GM23338 (cell line): ENCODE data around the gene DIP2B. TPM values are rescaled to one million over a fixed set of nuclear protein-coding genes. Genes with fewer than 3 reads are reported as not detected.

ENCODE experiments used
- ATAC-seq: fragments of 200-7000 bp; cut with Tn5 transposase; 3 replicates; pipeline ENCODE4 v1.9.1; 2020
- DNase-seq: peaks from one replicate; pipeline ENCODE4 v3.0.0-alpha.2; 2015; ENCODE audit warnings: low spot score
- H2AFZ ChIP-seq: fragments of 200-600 bp; sonication (generic); 2 replicates; pipeline ENCODE4 v1.8.0; 2016; ENCODE audit warnings: antibody characterized with exemption, mild to moderate bottlenecking, moderate library complexity
- H3F3A ChIP-seq: fragments of 200-600 bp; sonication (generic); replicated peaks from 2 replicates; pipeline ENCODE4 v1.8.0; 2017; ENCODE audit warnings: antibody characterized with exemption, mixed run types, low read depth
- H3K27ac ChIP-seq: fragments of 200-600 bp; sonication (generic); 2 replicates; pipeline ENCODE4 v1.6.1; 2016; ENCODE audit warnings: low read depth
- H3K27me3 ChIP-seq: fragments of 200-600 bp; sonication (generic); 2 replicates; pipeline ENCODE4 v1.8.0; 2016; ENCODE audit warnings: mild to moderate bottlenecking, mixed run types, moderate library complexity; ENCODE audit not compliant: insufficient read depth
- H3K36me3 ChIP-seq: fragments of 200-600 bp; sonication (generic); 2 replicates; pipeline ENCODE4 v1.8.0; 2016; ENCODE audit warnings: mild to moderate bottlenecking; ENCODE audit not compliant: insufficient read depth
- H3K4me1 ChIP-seq: fragments of 200-600 bp; sonication (generic); 2 replicates; pipeline ENCODE4 v1.8.0; 2016; ENCODE audit warnings: mild to moderate bottlenecking, moderate library complexity; ENCODE audit not compliant: insufficient read depth
- H3K4me2 ChIP-seq: fragments of 200-600 bp; sonication (generic); 2 replicates; pipeline ENCODE4 v1.7.1; 2017; ENCODE audit warnings: mixed run types
- H3K4me3 ChIP-seq: fragments of 200-600 bp; sonication (generic); 2 replicates; pipeline ENCODE4 v1.6.1; 2016; ENCODE audit warnings: mixed run types
- H3K79me2 ChIP-seq: fragments of 200-600 bp; sonication (generic); replicated peaks from 2 replicates; pipeline ENCODE4 v1.8.0; 2017; ENCODE audit warnings: mild to moderate bottlenecking; ENCODE audit not compliant: insufficient read depth
- H3K9me2 ChIP-seq: fragments of 200-600 bp; sonication (generic); 2 replicates; pipeline ENCODE4 v1.8.0; 2017; ENCODE audit not compliant: insufficient read depth
- H4K20me1 ChIP-seq: fragments of 200-600 bp; sonication (generic); replicated peaks from 2 replicates; pipeline ENCODE4 v1.8.0; 2017; ENCODE audit warnings: mild to moderate bottlenecking; ENCODE audit not compliant: insufficient read depth
- H3K27ac Mint-ChIP-seq: 2 replicates; pipeline ENCODE4 v1.8.0; 2020; ENCODE audit warnings: inconsistent platforms, mild to moderate bottlenecking, moderate library complexity, mixed read lengths
- H3K27me3 Mint-ChIP-seq: 3 replicates; pipeline ENCODE4 v1.8.0; 2022; ENCODE audit warnings: low read depth, mild to moderate bottlenecking, moderate library complexity, mixed read lengths, inconsistent platforms; ENCODE audit not compliant: insufficient read depth, poor library complexity
- H3K36me3 Mint-ChIP-seq: 3 replicates; pipeline ENCODE4 v1.8.0; 2021; ENCODE audit warnings: low read depth, mild to moderate bottlenecking, inconsistent platforms, moderate library complexity, mixed read lengths
- H3K4me1 Mint-ChIP-seq: 3 replicates; pipeline ENCODE4 v1.8.0; 2020; ENCODE audit warnings: mild to moderate bottlenecking, inconsistent platforms, mixed read lengths
- H3K4me3 Mint-ChIP-seq: 3 replicates; pipeline ENCODE4 v1.8.0; 2021; ENCODE audit warnings: moderate library complexity, mild to moderate bottlenecking, inconsistent platforms, mixed read lengths
- H3K9me3 Mint-ChIP-seq: 3 replicates; pipeline ENCODE4 v1.8.0; 2020; ENCODE audit warnings: moderate library complexity, mild to moderate bottlenecking, inconsistent platforms, mixed read lengths
- CREB1 ChIP-seq: fragments of 250-450 bp; sonication (Bioruptor Pico); IDR thresholded peaks from 2 replicates; pipeline ENCODE4 v1.5.0; 2020; ENCODE audit warnings: low read depth, mild to moderate bottlenecking, moderate library complexity
- EZH2 ChIP-seq: fragments of 200-600 bp; sonication (generic); IDR thresholded peaks from one replicate; pipeline ENCODE4 v1.8.0; 2017; ENCODE audit warnings: antibody characterized with exemption, mild to moderate bottlenecking, low read depth; ENCODE audit not compliant: unreplicated experiment
- EZH2phosphoT487 ChIP-seq: fragments of 200-600 bp; sonication (generic); IDR thresholded peaks from one replicate; pipeline ENCODE4 v1.8.1; 2018; ENCODE audit warnings: antibody characterized with exemption; ENCODE audit not compliant: unreplicated experiment
- NANOG ChIP-seq: IDR thresholded peaks from 2 replicates; pipeline ENCODE4 v1.6.1; 2016; ENCODE audit warnings: antibody characterized with exemption, borderline replicate concordance
- POLR2AphosphoS5 ChIP-seq: IDR thresholded peaks from 2 replicates; pipeline ENCODE4 v1.6.1; 2016; ENCODE audit warnings: antibody characterized with exemption, low read depth
- STAT1 ChIP-seq: IDR thresholded peaks from one replicate; pipeline ENCODE4 v1.6.1; 2016; ENCODE audit warnings: antibody characterized with exemption; ENCODE audit not compliant: unreplicated experiment
- ZNF114 ChIP-seq: fragments of 250-450 bp; sonication (Bioruptor Pico); IDR thresholded peaks from 2 replicates; pipeline ENCODE4 v1.5.0; 2020; ENCODE audit warnings: mild to moderate bottlenecking, moderate library complexity
- ZNF331 ChIP-seq: fragments of 250-450 bp; sonication (Bioruptor Pico); IDR thresholded peaks from 2 replicates; pipeline ENCODE4 v1.5.0; 2020; ENCODE audit warnings: low read depth, mild to moderate bottlenecking, moderate library complexity
- polyA plus RNA-seq: library from polyadenylated mRNA; unstranded; fragments of >200 nt; fragmentation: Nextera tagmentation; extraction: Ambion mirVana; gene quantifications from 2 replicates; pipeline ENCODE4 v1.2.1, GENCODE V29; 2016
- total RNA-seq: library from RNA; depleted of rRNA; stranded (reverse); fragments of >200 nt; shearing (Covaris generic); gene quantifications from 2 replicates; pipeline ENCODE4 v1.2.3, GENCODE V29; 2014
- TF ChIP-seq, protein P1 (sequence below): IDR thresholded peaks from 2 replicates; pipeline ENCODE4 v1.6.1; 2016; ENCODE audit warnings: antibody characterized with exemption
- TF ChIP-seq, protein P2 (sequence below), 2 experiments: fragments of 200-600 bp in 1 of 2; sonication (generic) in 1 of 2; conservative IDR thresholded peaks; 2 replicates each; pipeline versions ENCODE4 v1.5.1 to v1.6.1; 2016 to 2017; ENCODE audit warnings: antibody characterized with exemption in 2 of 2, low read depth in 2 of 2, mild to moderate bottlenecking in 2 of 2, moderate library complexity in 1 of 2

The DIP2B gene
- total and polyA plus RNA-seq, 2 experiments from 2014 or later: 8.0 to 36.4 TPM

GRCh38 chr12:50751948-50752721 lies 247.3 kb downstream of the DIP2B start:
- no peak overlapping the region for H3K27ac Mint-ChIP-seq
- ATAC-seq: no peak
- peaks cover 9% of the 10 kb centered on the region for H3K4me1 Mint-ChIP-seq

GRCh38 chr12:50753232-50753769 lies 248.5 kb downstream of the DIP2B start:
- Histone ChIP-seq H3F3A (no peaks in the 10 kb centered on the region; the same call in 1 of the 2 replicates), H3K27ac (no peak overlapping the region), H4K20me1 (no peaks in the 10 kb centered on the region), H3K4me1 (no peaks in the 10 kb centered on the region), H3K4me2 (no peak overlapping the region), H3K79me2 (no peaks in the 10 kb centered on the region), H3K36me3 (no peaks in the 10 kb centered on the region), H2AFZ (no peak overlapping the region), H3K9me2 (no peaks in the 10 kb centered on the region), H3K27me3 (no peaks in the 10 kb centered on the region), H3K4me3 (no peak overlapping the region)
- ATAC-seq: no peak
- H3K27me3 Mint-ChIP-seq: peaks cover 4% of the 10 kb centered on the region
- no peaks in the 10 kb centered on the region for H3K4me1 Mint-ChIP-seq
- H3K27ac Mint-ChIP-seq: no peak overlapping the region
- H3K4me3 Mint-ChIP-seq: no peak overlapping the region
- no peak for DNase-seq
- H3K9me3 Mint-ChIP-seq: no peaks in the 10 kb centered on the region; the same call in 2 of the 3 replicates
- H3K36me3 Mint-ChIP-seq: peaks cover 3% of the 10 kb centered on the region; the same call in 1 of the 3 replicates
- TF ChIP-seq, protein P1, sequence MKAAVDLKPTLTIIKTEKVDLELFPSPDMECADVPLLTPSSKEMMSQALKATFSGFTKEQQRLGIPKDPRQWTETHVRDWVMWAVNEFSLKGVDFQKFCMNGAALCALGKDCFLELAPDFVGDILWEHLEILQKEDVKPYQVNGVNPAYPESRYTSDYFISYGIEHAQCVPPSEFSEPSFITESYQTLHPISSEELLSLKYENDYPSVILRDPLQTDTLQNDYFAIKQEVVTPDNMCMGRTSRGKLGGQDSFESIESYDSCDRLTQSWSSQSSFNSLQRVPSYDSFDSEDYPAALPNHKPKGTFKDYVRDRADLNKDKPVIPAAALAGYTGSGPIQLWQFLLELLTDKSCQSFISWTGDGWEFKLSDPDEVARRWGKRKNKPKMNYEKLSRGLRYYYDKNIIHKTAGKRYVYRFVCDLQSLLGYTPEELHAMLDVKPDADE: no peak
- no peak for TF ChIP-seq EZH2
- no peak for TF ChIP-seq ZNF114 (CRISPR knock-in tag)
- no peak for TF ChIP-seq EZH2phosphoT487
- TF ChIP-seq, protein P2, sequence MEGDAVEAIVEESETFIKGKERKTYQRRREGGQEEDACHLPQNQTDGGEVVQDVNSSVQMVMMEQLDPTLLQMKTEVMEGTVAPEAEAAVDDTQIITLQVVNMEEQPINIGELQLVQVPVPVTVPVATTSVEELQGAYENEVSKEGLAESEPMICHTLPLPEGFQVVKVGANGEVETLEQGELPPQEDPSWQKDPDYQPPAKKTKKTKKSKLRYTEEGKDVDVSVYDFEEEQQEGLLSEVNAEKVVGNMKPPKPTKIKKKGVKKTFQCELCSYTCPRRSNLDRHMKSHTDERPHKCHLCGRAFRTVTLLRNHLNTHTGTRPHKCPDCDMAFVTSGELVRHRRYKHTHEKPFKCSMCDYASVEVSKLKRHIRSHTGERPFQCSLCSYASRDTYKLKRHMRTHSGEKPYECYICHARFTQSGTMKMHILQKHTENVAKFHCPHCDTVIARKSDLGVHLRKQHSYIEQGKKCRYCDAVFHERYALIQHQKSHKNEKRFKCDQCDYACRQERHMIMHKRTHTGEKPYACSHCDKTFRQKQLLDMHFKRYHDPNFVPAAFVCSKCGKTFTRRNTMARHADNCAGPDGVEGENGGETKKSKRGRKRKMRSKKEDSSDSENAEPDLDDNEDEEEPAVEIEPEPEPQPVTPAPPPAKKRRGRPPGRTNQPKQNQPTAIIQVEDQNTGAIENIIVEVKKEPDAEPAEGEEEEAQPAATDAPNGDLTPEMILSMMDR (conservative IDR thresholded peaks at IDR 0.05; ENCODE audit: low read depth in 2 of 2): no peak
- TF ChIP-seq NANOG: no peak
- no peak for TF ChIP-seq STAT1
- TF ChIP-seq ZNF331 (CRISPR knock-in tag): no peak
- TF ChIP-seq CREB1 (CRISPR knock-in tag): no peak
- TF ChIP-seq POLR2AphosphoS5: no peak

More at GRCh38 chr12:50751948-50752721, 247.3 kb downstream of the DIP2B start:
- no peaks in the 10 kb centered on the region for H3K27me3 ChIP-seq
- no peaks in the 10 kb centered on the region for H4K20me1 ChIP-seq
- peaks cover 3% of the 10 kb centered on the region; the same call in 1 of the 3 replicates for H3K36me3 Mint-ChIP-seq
- H3F3A ChIP-seq: no peaks in the 10 kb centered on the region; the same call in 1 of the 2 replicates
- peaks cover 4% of the 10 kb centered on the region for H3K27me3 Mint-ChIP-seq
- no peaks in the 10 kb centered on the region for H3K9me2 ChIP-seq
- H3K36me3 ChIP-seq: no peaks in the 10 kb centered on the region
- H3K9me3 Mint-ChIP-seq: no peaks in the 10 kb centered on the region; the same call in 2 of the 3 replicates
- no peaks in the 10 kb centered on the region; the same call in 1 of the 2 replicates for H3K4me1 ChIP-seq
- H3K4me2 ChIP-seq: no peak overlapping the region
- no peak overlapping the region for H3K4me3 Mint-ChIP-seq
- no peak overlapping the region for H3K27ac ChIP-seq
- H3K4me3 ChIP-seq: no peak overlapping the region
- TF ChIP-seq, protein P2 (conservative IDR thresholded peaks at IDR 0.05; ENCODE audit: low read depth in 2 of 2): no peak
- no peak for DNase-seq
- H3K79me2 ChIP-seq: no peaks in the 10 kb centered on the region
- H2AFZ ChIP-seq: no peak overlapping the region
